HEK293T (cell line): Measurements from ENCODE around the gene SRP54.

ENCODE experiments used
- CTCF ChIA-PET: fragments of 350-600 bp; formaldehyde crosslinking; extraction: SDS; loops from one replicate; lab custom pipeline; 2021; ENCODE audit warnings: antibody characterized with exemption, inconsistent platforms; lab: Yijun Ruan, JAX
- POLR2A ChIA-PET: fragments of 350-600 bp; formaldehyde crosslinking; extraction: SDS; loops from one replicate; lab custom pipeline; 2020; ENCODE audit warnings: antibody characterized with exemption, inconsistent platforms; lab: Yijun Ruan, JAX
- DNase-seq: peaks from one replicate; pipeline ENCODE4 v3.0.0; 2012; ENCODE audit warnings: mixed read lengths; ENCODE audit errors: extremely low spot score
- ARNT ChIP-seq: fragments of 450-650 bp; IDR thresholded peaks from 2 replicates; pipeline ENCODE4 v1.6.1; 2017; ENCODE audit warnings: mild to moderate bottlenecking
- BHLHE40 ChIP-seq: fragments of 450-650 bp; IDR thresholded peaks from 2 replicates; pipeline ENCODE4 v1.6.1; 2016; ENCODE audit warnings: mild to moderate bottlenecking, moderate library complexity, borderline replicate concordance
- CTBP1 ChIP-seq: fragments of 450-650 bp; IDR thresholded peaks from 2 replicates; pipeline ENCODE4 v1.6.1; 2016; ENCODE audit warnings: borderline replicate concordance
- ELF4 ChIP-seq: fragments of 450-650 bp; IDR thresholded peaks from 2 replicates; pipeline ENCODE4 v1.6.1; 2017; ENCODE audit warnings: antibody characterized with exemption
- FOXA1 ChIP-seq: fragments of 450-650 bp; IDR thresholded peaks from 2 replicates; pipeline ENCODE4 v1.6.1; 2016; ENCODE audit warnings: mild to moderate bottlenecking
- FOXK2 ChIP-seq: fragments of 450-650 bp; IDR thresholded peaks from 2 replicates; pipeline ENCODE4 v1.6.1; 2016; ENCODE audit warnings: mild to moderate bottlenecking
- FOXM1 ChIP-seq: fragments of 450-650 bp; IDR thresholded peaks from 2 replicates; pipeline ENCODE4 v1.6.1; 2017; ENCODE audit warnings: mild to moderate bottlenecking, borderline replicate concordance
- HDGF ChIP-seq: fragments of 450-650 bp; IDR thresholded peaks from 2 replicates; pipeline ENCODE4 v1.6.1; 2017; ENCODE audit warnings: antibody characterized with exemption, borderline replicate concordance
- L3MBTL2 ChIP-seq: fragments of 450-650 bp; conservative IDR thresholded peaks from 2 replicates; pipeline ENCODE4 v1.6.1; 2016; ENCODE audit warnings: mild to moderate bottlenecking
- LEF1 ChIP-seq: fragments of 450-650 bp; IDR thresholded peaks from 2 replicates; pipeline ENCODE4 v1.6.1; 2017; ENCODE audit warnings: mild to moderate bottlenecking, borderline replicate concordance
- NFRKB ChIP-seq: fragments of 450-650 bp; IDR thresholded peaks from 2 replicates; pipeline ENCODE4 v1.6.1; 2016; ENCODE audit warnings: mild to moderate bottlenecking, moderate library complexity
- PKNOX1 ChIP-seq: fragments of 450-650 bp; IDR thresholded peaks from 2 replicates; pipeline ENCODE4 v1.6.1; 2016
- SP1 ChIP-seq: fragments of 450-650 bp; IDR thresholded peaks from 2 replicates; pipeline ENCODE4 v1.6.1; 2017
- SUZ12 ChIP-seq: fragments of 450-650 bp; IDR thresholded peaks from 2 replicates; pipeline ENCODE4 v1.6.1; 2016; ENCODE audit warnings: mild to moderate bottlenecking
- TARDBP ChIP-seq: fragments of 450-650 bp; IDR thresholded peaks from 2 replicates; pipeline ENCODE4 v1.6.1; 2016
- ZNF384 ChIP-seq: fragments of 450-650 bp; IDR thresholded peaks from 2 replicates; pipeline ENCODE4 v1.6.1; 2016

Gene SRP54

GRCh38 chr14:35001621-35002020, 18.8 kb downstream of the SRP54 start:
- POLR2A ChIA-PET = no interaction called here
- no peak for DNase-seq
- CTCF ChIA-PET = no interaction called here
- TF ChIP-seq FOXM1 (no peak), L3MBTL2 (no peak), SP1 (no peak), LEF1 (no peak), SUZ12 (no peak), CTBP1 (no peak), ZNF384 (no peak), PKNOX1 (no peak), FOXA1 (no peak), NFRKB (no peak), BHLHE40 (no peak), TARDBP (no peak), FOXK2 (no peak), ARNT (no peak), ELF4 (no peak), HDGF (no peak)

GRCh38 chr14:35004839-35005238, 22.0 kb downstream of the SRP54 start:
- CTCF ChIA-PET = no interaction called here
- POLR2A ChIA-PET = interaction anchor here (1.1 to 2.2 kb wide), 2 partner anchors 22 to 41 kb away, joined by 3 to 7 read pairs; partner anchors contain the start of genes FAM177A1 and SRP54
- no peak for TF ChIP-seq CTBP1
- TF ChIP-seq ARNT = no peak
- no peak for TF ChIP-seq SP1
- no peak for TF ChIP-seq FOXA1
- no peak for DNase-seq

GRCh38 chr14:35016568-35016967, 33.8 kb downstream of the SRP54 start:
- ChIA-PET CTCF (no interaction called here), POLR2A (no interaction called here)
- no peak for DNase-seq
- TF ChIP-seq FOXM1 = no peak
- TF ChIP-seq SP1 = no peak
- no peak for TF ChIP-seq TARDBP
- no peak for TF ChIP-seq BHLHE40
- no peak for TF ChIP-seq PKNOX1
- TF ChIP-seq LEF1 = no peak
- TF ChIP-seq FOXA1 = no peak
- TF ChIP-seq HDGF = no peak
- no peak for TF ChIP-seq FOXK2
- TF ChIP-seq ZNF384 = no peak
- no peak for TF ChIP-seq SUZ12
- no peak for TF ChIP-seq NFRKB
- no peak for TF ChIP-seq ELF4
- no peak for TF ChIP-seq CTBP1
- no peak for TF ChIP-seq L3MBTL2
- no peak for TF ChIP-seq ARNT

- TF ChIP-seq LEF1 (no peak), TARDBP (no peak), CTBP1 (no peak), ARNT (no peak), ZNF384 (no peak), BHLHE40 (no peak), SP1 (no peak), FOXA1 (no peak), FOXK2 (no peak), FOXM1 (no peak), HDGF (no peak), NFRKB (no peak), SUZ12 (no peak), L3MBTL2 (no peak), ELF4 (no peak), PKNOX1 (no peak)
- ChIA-PET CTCF (no interaction called here), POLR2A (no interaction called here)
- no peak for DNase-seq
These were observed 37.9 kb downstream of the SRP54 start for GRCh38 chr14:35020713-35021112.

- POLR2A ChIA-PET = no interaction called here
- TF ChIP-seq ZNF384 = no peak
- no peak for TF ChIP-seq FOXA1
- no peak for TF ChIP-seq NFRKB
- no peak for TF ChIP-seq FOXM1
- TF ChIP-seq FOXK2 = no peak
- TF ChIP-seq SUZ12 = no peak
- TF ChIP-seq L3MBTL2 = no peak
- TF ChIP-seq ELF4 = no peak
- TF ChIP-seq SP1 = no peak
- TF ChIP-seq LEF1 = no peak
- TF ChIP-seq HDGF = no peak
- TF ChIP-seq CTBP1 = no peak
- TF ChIP-seq PKNOX1 = no peak
- no peak for TF ChIP-seq BHLHE40
- no peak for DNase-seq
- CTCF ChIA-PET = no interaction called here
These were observed 45.6 kb downstream of the SRP54 start for GRCh38 chr14:35028435-35028834.

GRCh38 chr14:35032562-35032961, 49.8 kb downstream of the SRP54 start:
- POLR2A ChIA-PET = interaction anchor here (2.4 kb wide), 1 partner anchor 13 kb away, joined by 12 read pairs; the partner anchor contains the start of gene FAM177A1

More at GRCh38 chr14:35032562-35032961, 49.8 kb downstream of the SRP54 start:
- CTCF ChIA-PET = interaction anchor here (0.7 kb wide), 1 partner anchor 10 kb away, joined by 3 read pairs; no protein-coding TSS in a partner anchor
- TF ChIP-seq NFRKB (no peak), ARNT (no peak), SP1 (no peak), BHLHE40 (no peak), FOXA1 (no peak), HDGF (no peak)
- DNase-seq = no peak
